ENCODE data around the gene RASA3.

RASA3 gene

DNA sequence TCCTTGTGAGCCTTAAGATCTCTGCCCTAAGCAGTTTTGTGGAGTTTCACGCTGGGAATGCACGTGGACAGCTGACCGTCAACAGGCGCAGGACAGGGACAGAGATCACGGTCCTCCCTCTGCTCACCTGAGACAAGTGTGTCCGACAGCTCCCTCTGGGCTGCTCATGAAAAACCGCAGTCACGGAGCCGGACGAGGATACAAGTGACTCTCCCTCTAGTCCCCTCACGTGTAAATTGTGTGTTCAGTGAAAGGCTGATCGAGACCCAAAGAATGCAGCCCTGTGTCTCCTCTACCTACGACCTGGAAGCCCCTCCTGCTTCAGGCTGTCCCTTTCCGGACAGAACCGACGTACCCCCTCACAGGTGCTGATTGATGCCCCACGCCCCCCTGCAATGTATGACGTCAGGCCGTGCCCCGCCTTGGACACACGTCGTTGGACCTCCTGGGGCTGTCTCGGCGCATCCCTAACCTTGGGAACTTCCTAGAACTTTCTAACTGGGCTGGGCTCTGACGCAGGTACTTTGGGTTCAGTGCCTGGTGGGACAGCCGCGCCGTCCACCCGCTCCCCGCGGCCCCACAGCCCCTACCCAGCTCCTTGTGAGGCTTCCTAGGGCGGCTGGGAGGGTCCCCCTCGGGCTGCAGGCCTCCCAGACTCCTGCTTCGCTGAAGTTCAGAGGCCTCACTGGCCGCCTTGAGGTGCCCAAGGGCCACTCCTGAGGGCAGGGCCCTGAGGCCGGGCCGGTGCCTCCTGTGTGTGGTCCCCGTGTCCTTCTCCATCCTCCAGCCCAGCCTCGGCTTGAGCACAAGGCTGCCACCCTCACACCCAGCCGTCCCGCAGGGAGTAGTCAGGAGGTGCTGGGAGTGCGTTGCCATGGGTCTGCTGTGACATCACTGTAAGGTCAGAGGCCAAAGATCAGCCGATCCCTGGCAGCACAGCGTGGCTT, 158.9 kb downstream of the RASA3 start, which contains the start of gene C13orf46:
Gene C13orf46, minus strand, starts transcription at position 859 of the 947 bp plus-strand sequence. Its CDS starts 79 bp downstream, at position 780.
- no peak for DNase-seq

DNA sequence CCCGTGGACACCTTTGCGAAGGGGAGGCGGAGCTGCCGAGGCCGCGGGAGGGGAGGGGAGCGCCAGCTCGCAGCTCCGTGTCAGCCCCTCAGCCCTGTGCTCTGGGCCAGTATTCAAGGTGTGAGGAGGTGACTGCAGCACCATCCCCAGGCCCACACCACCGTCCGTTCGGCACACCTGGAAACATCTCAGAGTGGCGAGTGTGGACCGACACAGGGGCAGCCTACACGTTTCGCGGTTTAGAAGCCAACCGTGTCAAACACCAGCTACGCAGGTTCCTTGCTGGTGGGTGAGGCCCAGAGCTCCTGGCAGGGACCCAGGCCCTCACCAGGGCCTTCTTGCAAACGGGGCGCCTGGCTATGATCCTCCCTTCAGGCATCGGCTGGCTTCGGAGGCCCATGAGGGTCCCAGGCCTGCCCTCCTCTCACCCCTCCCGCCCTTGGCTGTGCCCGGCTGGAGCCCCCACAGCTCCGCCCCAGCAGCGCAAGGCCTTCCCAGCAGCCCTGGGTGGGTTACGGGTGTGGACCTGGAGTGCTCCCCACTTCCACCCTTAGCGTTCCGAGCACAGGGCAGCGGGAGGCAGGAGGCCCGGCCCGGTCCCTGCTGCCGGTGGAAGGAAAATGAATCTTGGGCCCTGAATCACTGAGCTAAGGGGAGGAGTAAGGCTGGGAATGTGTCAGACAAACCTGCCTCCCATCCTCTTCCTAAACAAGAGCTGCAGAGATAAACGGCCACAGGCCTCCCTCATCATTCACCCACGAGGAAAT, 159.8 kb downstream of the RASA3 start:
- no peak for DNase-seq

DNA sequence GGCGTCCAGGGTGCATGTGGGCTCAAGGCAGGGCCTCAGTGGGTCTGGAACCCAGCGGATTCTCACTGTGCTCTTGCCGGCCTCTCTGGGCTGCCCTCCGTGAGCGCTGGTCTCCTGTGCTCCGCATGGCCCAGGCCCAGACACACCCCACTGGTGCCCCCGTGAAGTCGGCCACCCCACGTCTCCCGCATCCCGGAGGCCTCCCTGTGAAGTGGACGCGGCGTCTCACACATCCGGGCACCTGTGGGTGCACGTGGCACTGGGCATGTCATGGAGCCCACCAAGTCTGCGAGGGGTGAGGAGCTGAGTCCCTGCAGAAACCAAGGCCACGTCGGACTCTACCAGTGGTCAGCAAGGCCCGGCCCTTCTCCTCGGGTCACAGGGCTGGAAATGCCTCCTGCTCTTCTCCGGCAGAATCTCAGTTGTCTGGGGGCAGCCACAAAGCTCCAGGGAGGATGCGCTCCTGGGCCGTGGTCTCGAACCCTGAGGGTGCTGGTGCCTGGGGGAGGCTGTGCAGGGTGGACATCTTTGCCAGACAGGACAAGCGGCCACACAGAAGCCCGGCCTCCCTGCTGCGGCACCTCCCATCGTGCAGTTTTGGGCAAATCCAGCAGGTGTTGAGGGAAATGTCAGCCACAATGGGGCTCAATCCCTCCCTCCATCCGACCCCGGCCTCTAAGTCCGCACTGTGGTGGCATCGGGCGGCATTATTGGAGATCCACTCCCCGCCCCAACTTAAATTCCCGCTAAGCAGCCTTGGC, 160.8 kb downstream of the RASA3 start:
- DNase-seq = no peak

DNA sequence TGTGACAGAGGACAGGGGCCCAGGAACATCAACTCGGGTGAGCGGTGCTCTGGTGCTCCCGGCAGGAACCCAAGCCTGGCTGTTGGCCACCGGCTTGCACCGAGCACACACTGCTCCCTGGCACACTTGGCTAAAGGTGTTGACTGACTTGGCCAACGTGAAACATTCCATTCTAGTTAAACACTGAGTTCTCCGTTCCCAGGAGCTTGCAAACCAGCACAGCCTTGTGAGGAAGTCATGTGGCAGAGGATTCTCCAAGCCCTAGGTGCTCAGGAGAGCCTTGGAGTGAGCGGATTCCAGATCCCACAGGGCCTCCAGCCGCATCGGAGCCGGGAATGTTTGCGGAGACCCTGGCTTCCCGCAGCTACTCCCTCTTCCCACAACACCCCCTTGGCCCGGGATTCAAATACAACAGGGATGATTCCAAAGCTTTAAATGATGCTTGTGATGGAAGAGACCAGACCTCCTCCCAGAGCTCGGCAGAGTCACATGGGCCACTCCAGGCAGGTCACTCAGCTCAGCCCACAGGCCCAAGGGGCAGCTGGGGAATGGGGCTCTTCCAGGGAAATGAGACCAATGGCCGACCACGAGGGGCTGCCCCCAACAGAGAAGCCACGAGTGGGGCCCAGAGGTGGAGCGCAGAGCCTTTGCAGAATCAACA, 161.5 kb downstream of the RASA3 start:
- DNase-seq = no peak

DNA sequence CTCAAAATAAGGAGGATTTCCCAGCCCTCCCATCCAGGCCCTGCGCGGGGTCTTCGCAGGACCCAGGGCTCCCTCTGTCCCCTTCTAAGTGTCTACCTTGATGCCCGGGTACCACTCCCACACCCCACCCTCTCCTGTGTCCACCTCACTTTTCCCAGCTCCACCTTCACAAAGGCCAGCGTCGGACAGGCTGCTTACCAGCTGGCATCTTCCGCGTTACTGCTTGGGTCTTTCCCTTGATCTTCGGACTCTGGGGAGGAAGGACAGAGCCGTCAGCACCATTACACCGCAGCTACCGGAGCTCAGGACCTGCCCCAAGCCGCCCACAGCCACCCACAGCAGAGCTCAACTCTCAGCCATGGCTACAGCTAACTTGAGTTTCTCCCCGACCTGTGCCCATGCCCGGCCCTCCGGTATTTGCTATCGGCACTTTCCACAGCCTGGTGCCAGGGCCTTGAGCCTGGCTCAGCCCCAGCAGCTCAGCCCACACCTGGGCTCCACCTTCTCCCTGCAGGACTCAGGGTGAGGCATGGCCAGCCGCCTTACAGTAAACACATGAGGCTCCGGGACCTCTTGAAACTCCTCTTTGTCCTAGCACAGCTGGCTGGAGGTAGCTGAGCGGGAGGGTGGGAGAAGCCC, 162.3 kb downstream of the RASA3 start:
- DNase-seq = no peak

DNA sequence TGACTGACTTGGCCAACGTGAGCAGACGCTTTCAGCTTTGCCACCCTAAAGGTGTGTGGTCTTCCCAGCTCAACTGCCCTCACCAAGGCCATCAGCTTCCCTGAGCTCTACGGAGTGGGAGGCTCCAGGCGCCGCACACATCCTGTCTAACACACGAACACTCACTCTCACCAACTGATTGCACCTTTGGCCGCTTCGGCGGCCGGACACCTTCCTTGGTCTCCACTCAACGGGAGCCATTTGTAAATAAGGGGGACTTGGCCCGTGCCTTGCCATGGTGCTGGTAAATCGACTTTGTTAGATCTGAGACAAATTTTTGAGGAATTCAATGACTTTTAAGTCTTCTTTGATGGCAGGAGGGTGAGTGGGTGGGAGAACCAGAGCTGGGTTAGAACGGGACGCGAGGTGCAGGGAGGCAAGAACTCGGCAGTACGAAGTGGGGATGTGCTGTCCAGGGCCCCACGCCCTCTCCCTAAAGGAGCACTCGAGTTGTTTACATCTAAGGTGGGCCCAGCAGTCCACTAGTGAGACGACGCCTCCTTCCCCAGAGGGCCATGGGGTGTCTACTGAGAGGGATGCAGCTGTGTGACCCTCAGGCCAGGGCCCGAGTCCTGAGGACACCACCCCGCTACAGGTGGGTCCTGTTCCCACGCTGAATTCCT, 163.0 kb downstream of the RASA3 start:
- DNase-seq = no peak

DNA sequence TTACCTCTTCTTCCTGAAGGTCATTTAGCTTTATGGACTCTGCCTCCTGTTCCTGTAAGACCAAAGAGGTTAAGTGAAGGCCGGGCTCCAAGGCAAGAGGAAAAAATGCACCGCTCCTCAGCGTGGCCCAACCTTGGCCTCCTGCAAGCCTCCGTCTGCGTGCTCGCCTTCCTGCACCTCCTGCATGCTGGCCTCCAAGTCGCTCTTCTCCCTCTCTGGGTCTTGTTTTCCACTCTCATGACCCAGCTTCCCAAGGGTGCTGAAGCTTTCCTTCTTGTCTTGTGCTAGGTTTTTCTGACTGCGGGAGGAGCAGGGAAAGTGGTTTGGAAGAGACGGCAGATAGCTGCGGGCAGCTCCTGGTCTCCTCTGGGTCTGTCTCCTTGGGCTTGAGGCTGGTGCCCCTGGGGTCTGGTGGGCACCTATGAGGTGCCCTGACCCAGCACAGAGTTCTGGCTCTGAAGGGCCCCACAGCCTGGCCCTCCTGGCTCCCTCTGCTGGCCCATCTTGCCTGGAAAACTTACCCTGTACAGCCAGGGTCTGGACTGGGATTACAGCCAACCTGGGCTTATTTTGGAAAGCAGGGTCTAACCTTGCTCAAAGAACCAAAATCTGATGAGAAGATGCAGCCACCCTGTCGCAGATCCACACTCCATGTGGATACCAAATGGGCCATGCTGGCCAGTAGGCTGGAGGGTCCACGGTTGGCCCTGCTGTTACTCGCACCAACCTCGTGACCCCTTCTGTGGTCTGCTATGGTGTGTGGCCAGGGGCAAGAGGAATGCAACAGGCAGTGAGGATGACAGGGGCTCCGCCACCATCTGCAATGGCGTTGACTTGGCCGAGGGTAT, 163.7 kb downstream of the RASA3 start:
- DNase-seq = no peak

DNA sequence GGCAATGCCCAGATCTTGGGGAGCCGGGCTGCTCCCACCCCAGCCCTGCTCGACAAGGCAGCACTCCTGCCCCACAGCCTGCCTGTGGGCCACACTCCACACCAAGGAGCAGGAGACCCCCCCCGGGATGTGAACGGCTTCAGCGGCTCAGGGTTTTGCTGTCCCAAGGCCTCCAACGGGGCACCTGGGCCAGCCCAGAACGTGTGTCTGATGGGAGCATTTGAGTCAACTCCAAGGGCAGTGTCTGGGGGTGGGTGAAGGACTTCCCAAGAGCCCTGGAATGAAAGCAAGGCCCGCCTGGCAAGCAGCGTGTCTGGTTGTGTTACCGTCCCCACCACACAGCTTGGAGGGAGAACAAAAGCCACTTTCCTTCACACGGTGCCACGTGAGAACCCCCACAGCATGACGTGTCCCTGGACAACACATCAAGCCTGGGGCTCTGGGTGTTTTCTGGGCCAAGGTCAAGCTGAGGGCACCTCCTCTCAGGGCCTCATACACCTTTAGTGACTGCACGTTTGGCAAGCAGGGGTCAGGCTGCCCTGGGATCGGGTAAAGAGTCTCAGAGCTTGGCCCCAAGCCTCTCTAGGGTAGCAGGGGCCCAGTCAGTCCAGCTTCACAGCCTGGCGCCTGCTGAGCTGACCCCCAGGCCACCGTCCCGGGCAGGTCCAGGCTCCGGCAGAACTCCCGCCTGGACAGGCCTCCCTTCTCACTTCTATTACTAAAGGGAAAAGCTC, 164.5 kb downstream of the RASA3 start:
- DNase-seq = no peak

DNA sequence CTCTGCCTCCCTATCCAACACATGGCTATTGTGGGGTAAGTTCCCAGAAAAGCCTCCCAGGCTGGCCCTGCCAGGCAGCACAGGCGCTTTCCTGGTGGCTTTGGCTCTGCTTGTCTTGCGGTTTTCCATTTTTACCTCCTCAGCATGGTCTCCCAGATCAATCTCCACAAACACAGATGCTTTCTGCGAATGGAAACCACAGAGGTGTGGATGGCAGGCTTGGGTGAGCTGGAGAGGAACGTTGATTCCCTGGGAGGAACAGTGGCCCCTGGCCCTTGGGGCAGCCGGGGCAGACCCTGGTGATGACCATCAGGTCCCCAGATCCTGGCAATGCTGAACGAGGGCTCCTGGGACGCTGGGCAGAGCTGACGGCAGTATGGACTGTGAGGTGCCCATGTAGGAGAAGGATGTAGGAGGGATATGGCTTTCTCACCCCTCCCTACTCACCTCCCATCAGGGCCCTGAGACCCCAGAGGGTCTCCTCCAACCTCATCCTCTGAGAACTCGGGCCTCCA, 165.2 kb downstream of the RASA3 start:
- DNase-seq = no peak

DNA sequence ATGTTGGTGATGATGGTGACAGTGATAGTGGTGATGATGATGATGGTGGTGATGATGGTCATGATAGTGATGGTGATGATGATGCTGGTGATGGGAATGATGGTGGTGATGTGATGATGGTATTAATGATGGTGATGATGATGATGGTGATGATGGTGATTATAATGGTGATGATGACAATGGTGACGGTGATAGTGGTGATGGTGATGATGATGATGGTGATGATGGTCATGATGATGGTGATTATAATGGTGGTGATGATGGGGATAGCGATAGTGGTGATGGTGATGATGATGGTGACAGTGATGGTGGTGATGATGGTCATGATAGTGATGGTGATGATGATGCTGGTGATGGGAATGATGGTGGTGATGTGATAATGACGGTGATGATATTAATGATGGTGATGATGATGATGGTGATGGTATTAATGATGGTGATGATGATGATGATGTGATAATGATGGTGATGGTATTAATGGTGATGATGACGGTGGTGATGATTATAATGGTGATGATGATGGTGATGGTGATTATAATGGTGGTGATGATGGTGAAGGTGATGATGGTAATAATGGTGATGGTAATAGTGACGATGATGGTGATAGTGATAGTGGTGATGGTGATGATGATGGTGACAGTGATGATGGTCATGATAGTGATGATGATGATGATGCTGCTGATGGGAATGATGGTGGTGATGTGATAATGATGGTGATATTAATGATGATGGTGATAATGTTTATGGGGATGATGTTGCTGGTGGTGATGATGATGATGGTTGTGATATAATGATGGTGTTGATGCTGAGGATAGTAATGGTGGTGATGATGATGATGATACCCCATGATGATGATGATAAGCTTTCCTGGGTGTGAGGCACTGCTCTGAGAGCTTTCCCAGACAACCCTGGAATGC, 166.2 kb downstream of the RASA3 start:
- DNase-seq = no peak

DNA sequence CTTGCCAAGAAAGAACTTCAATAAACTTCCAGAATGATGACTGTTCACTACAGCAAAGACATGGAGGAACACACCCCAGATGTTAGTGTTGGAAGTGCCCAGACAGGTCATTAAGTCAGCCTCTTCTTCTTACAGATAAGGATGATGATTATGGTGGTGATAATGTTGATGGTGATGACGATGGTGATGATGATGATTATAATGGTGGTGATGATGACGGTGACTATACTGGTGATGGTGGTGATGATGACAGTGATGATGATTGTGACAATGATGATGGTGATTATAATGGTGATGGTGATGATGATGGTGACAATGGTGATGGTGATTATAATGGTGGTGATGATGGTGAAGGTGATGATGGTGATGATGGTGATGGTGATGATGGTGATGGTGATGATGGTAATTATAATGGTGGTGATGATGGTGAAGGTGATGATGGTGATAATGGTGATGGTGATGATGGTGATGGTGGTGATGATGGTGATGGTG, 167.0 kb downstream of the RASA3 start:
- no peak for DNase-seq

DNA sequence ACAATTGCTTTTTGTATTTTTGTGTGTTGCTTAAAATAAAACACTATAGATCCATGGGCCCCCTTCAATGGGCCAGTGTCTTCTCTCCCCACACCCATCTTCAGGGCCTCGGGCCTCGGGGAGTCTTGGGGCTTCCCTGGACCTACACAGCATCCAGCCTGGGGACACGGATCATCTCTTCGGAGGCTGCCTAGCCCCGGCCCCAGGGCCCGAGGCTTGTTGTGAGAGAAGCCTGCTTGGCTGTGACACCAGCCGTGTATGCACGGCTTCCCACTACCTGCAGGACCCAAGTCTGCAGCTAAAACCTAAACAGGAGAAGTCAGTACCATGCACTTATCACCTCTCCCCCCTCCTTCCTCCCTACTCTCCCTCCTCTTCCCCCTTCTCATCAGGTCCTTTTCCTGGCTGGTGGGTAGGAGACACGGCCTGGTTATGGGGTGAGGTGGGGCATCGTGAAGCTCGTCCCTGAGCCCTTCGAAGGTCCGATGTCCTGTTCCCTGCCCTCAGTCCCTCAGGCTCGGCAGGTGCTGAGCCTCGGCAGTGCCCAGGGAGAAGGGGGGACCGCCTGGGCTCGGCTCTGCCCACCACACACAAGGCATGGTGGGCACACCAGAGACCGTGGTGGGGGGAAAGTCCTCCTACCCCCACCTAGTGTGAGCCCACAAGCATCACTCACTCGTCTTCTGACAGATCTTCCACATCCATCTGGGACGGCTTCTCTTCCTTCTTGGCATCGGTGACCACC, 168.0 kb downstream of the RASA3 start:
- DNase-seq = no peak

DNA sequence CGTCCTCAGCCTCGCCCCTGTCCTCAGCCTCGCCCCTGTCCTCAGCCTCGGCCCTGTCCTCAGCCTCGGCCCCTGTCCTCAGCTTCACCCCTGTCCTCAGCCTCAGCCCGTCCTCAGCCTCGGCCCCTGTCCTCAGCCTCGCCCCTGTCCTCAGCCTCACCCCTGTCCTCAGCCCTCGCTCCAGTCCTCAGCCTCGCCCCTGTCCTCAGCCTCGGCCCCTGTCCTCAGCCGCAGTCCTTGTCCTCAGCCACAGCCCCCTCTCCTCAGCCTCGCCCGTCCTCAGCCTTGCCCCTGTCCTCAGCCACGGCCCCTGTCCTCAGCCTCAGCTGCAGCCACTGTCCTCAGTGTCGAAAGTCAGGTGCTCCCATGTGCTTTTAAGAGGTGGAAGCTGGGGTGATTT, 169.0 kb downstream of the RASA3 start:
- DNase-seq = no peak

DNA sequence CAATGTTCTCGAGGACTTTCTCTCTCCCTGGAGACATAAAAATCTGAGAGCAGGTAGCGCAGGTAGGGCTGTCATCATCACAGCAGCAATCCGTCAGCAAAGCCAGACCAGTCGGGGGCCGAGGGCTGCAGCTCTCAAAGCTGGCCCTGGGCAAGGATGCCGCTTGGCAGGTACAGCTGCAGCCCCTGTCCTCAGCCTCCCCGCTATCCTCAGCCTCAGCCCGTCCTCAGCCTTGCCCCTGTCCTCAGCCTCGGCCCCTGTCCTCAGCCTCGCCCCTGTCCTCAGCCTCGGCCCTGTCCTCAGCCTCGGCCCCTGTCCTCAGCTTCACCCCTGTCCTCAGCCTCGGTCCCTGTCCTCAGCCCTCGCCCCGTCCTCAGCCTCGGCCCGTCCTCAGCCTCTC, 169.4 kb downstream of the RASA3 start:
- no peak for DNase-seq

DNA sequence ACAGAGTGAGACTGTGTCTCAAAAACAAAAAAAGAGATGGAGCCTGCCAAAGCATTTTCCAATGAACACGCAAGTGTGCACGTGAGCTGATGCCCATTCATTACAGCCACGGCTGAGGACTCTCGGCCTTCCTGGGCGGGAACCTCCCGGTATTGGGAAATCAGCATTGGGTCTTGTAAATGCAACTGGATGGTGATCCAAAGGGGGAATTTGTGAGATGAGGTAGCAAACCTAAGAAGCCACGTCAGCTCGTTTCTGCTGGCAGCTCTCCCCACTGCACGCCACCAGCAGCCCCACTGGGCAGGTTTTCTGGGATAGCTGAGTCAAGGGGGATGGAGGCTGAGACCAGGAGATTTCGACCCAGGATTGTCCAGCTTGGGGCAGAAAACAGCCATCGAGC, 170.0 kb downstream of the RASA3 start:
- DNase-seq = no peak

DNA sequence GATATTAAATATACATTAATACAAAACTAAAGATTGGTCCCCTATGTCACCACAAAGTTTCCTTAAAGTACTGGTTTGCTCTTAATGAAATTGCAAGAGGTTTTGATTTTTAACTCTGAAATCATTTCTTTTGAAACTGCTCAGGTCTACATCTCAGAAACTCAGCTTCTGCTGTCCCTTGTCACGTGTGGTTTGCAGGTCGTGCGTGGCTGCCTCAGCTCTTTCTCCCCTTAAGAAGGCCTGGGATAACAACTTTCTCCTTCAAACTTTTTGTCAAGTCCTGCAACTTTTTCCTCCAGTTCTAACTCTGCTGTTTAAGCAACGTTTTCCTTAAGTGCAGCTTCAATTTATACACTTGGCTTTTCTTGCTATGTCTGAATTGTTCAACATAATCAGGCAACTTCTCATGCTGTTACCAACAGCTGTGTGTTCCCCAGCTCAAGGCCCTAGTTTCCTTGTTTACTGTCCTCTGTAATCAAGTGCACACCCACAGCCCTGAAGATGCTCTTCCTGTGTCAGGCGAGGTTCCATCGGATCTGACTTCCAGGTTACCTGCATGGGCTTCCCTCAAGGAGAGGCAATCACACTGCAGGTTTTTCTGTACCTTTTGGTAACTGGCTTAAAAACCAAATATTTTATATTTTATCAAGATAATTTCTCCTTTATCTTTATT, 172.0 kb downstream of the RASA3 start:
- no peak for DNase-seq

DNA sequence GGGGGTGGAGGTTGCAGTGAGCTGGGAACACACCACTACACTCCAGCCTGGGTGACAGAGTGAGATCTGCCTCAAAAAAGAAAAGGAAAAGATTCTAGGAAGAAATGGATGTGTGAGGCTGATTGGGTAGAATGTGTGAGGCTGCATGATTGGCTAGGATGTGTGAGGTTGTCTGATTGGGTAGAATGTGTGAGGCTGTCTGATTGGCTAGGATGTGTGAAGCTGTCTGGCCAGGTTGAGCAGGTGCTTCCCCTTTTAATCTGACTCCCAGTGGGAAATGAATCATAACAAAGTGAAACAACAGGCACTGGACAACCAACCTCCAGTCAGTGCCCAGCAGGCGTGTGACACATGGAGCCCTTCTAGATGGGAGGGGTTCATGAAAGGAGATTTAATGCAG, 173.2 kb downstream of the RASA3 start:
- no peak for DNase-seq

All from NCI-H2081 (cell line).